GM10847 (cell line): ENCODE results near the gene TNF.
A peak's percentile ranks its signal among the peaks of the same experiment; 100 is the strongest.

Source experiments
- POLR2A ChIP-seq: IDR thresholded peaks from 2 replicates; pipeline ENCODE4 v1.6.1; 2011; ENCODE audit not compliant: insufficient read length; ENCODE audit errors: extremely low read depth

The TNF gene

DNA sequence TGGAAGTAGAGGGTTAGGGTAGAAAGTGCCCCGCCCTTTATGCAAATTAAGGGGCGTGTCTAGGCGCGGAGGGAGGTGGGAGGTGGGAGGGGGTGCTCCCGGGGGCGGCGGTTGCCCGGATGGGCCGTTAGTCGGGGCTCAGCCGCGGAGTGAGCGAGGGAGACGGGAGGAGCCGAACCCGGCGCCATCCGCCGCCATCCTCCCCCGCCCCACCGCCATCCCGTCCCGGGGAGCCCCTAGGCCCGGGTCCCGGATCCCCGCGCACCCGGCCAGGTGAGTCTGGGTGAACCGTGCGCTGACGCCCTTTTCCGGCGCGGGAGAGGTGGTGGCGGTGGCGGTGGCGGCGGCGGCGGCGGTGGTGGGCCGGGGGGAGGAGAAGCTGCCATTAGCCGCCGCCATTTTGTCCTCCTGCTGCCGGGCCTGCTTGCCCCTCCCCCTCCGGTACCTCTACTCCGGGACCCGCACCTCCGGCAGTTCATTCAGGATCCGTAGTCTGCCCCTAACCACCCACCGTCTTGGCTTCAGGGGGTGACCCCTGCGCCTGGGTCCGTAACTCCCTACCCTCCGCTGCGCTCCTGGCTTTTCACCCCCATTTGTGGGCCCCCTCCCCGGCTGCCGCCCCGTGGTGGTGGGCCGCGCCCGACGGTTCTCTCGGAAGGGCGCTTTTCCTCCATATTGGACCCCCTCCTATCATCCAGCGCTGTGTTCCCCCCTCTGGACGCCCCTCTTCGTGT, 45.4 kb downstream of the TNF start, which contains the start of gene PRRC2A:
TSS of gene PRRC2A (plus strand) at position 130 of the 734 bp plus-strand sequence. CDS start 2,075 bp downstream, outside the sequence.
- peak; percentile 60 for TF ChIP-seq POLR2A

- no peak for TF ChIP-seq POLR2A
Observed at GRCh38 chr6:31621320-31621939, 46.1 kb downstream of the TNF start.

- no peak for TF ChIP-seq POLR2A
Observed at GRCh38 chr6:31621991-31622390, 46.6 kb downstream of the TNF start.

- TF ChIP-seq POLR2A, result no peak
Observed at GRCh38 chr6:31622684-31623091, 47.3 kb downstream of the TNF start.

DNA sequence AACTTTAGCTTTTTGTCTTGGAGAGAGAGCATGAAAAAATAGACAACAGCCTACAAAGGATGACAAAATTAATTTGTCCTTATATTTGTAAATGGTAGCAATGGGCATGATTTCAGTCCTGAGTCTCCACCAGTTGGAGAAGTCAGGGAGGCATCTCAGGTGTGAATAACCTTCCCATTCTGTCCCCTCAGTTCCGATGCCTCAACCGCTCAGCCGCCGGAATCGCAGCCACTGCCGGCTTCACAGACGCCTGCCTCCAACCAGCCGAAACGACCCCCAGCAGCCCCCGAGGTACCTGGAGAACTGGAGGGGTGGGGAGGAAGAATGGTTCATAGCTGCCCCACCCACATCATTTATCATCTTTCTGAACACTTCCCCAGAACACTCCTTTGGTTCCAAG, 48.7 kb downstream of the TNF start:
- no peak for TF ChIP-seq POLR2A

GRCh38 chr6:31626952-31627351, 51.6 kb downstream of the TNF start:
- no peak for TF ChIP-seq POLR2A

GRCh38 chr6:31627690-31628287, 52.4 kb downstream of the TNF start:
- no peak for TF ChIP-seq POLR2A
